ENCODE measurements around the gene CEP70.
"Not testable (repeated sequence)": the region's sequence is repeated elsewhere in the genome, so short reads cannot be mapped to it uniquely, and the experiment has no call there.

CEP70 gene

GRCh38 chr3:138588445-138588844 lies 5.6 kb downstream of the CEP70 start:
- H3K9ac ChIP-seq (ENCODE audit: low read length), result no peak overlapping the region
- peaks cover under 1% of the 10 kb centered on the region for H3K4me1 ChIP-seq (ENCODE audit: control insufficient read depth, insufficient read depth, low read length)
- DNase-seq (ENCODE audit: low read depth), result no peak
- no peaks in the 10 kb centered on the region for H3K27me3 ChIP-seq (replicated peaks; ENCODE audit: control insufficient read depth, insufficient read depth, low read length)
- H3K36me3 ChIP-seq (ENCODE audit: control insufficient read depth, insufficient read depth, low read length, severe bottlenecking), result no peaks in the 10 kb centered on the region
- no peak overlapping the region for H3K4me3 ChIP-seq (ENCODE audit: low read length)
- H3K9me3 ChIP-seq (ENCODE audit: control insufficient read depth, low read length), result no peaks in the 10 kb centered on the region

GRCh38 chr3:138587374-138587773 lies 6.7 kb downstream of the CEP70 start:
- Histone ChIP-seq H3K27me3 (replicated peaks; ENCODE audit: control insufficient read depth, insufficient read depth, low read length) (no peaks in the 10 kb centered on the region), H3K36me3 (ENCODE audit: control insufficient read depth, insufficient read depth, low read length, severe bottlenecking) (no peaks in the 10 kb centered on the region), H3K9ac (ENCODE audit: low read length) (no peak overlapping the region), H3K4me3 (ENCODE audit: low read length) (no peak overlapping the region), H3K9me3 (ENCODE audit: control insufficient read depth, low read length) (no peaks in the 10 kb centered on the region), H3K4me1 (ENCODE audit: control insufficient read depth, insufficient read depth, low read length) (no peaks in the 10 kb centered on the region)
- DNase-seq (ENCODE audit: low read depth), result no peak

- no peak overlapping the region for H3K4me3 ChIP-seq (ENCODE audit: low read length)
- no peaks in the 10 kb centered on the region for H3K27me3 ChIP-seq (replicated peaks; ENCODE audit: control insufficient read depth, insufficient read depth, low read length)
- peaks cover 2% of the 10 kb centered on the region for H3K9me3 ChIP-seq (ENCODE audit: control insufficient read depth, low read length)
- no peak overlapping the region for H3K9ac ChIP-seq (ENCODE audit: low read length)
- DNase-seq (ENCODE audit: low read depth), result no peak
- H3K36me3 ChIP-seq (ENCODE audit: control insufficient read depth, insufficient read depth, low read length, severe bottlenecking), result no peaks in the 10 kb centered on the region
- no peaks in the 10 kb centered on the region for H3K4me1 ChIP-seq (ENCODE audit: control insufficient read depth, insufficient read depth, low read length)
Measured at GRCh38 chr3:138578961-138579574, 15.0 kb downstream of the CEP70 start.

- Histone ChIP-seq H3K9me3 (ENCODE audit: control insufficient read depth, low read length) (peaks cover 11% of the 10 kb centered on the region), H3K4me1 (ENCODE audit: control insufficient read depth, insufficient read depth, low read length) (no peaks in the 10 kb centered on the region), H3K27me3 (replicated peaks; ENCODE audit: control insufficient read depth, insufficient read depth, low read length) (no peaks in the 10 kb centered on the region), H3K36me3 (ENCODE audit: control insufficient read depth, insufficient read depth, low read length, severe bottlenecking) (no peaks in the 10 kb centered on the region), H3K9ac (ENCODE audit: low read length) (no peak overlapping the region), H3K4me3 (ENCODE audit: low read length) (no peak overlapping the region)
- DNase-seq (ENCODE audit: low read depth), result no peak
Measured at GRCh38 chr3:138578141-138578540, 15.9 kb downstream of the CEP70 start.

GRCh38 chr3:138573138-138573537 lies 20.9 kb downstream of the CEP70 start:
- Histone ChIP-seq H3K9ac (ENCODE audit: low read length) (no peak overlapping the region), H3K4me1 (ENCODE audit: control insufficient read depth, insufficient read depth, low read length) (no peaks in the 10 kb centered on the region), H3K4me3 (ENCODE audit: low read length) (no peak overlapping the region), H3K9me3 (ENCODE audit: control insufficient read depth, low read length) (peaks cover 15% of the 10 kb centered on the region), H3K27me3 (replicated peaks; ENCODE audit: control insufficient read depth, insufficient read depth, low read length) (no peaks in the 10 kb centered on the region), H3K36me3 (ENCODE audit: control insufficient read depth, insufficient read depth, low read length, severe bottlenecking) (no peaks in the 10 kb centered on the region)
- DNase-seq (ENCODE audit: low read depth), result no peak

- not testable (repeated sequence) for H3K4me3 ChIP-seq (ENCODE audit: low read length); H3K4me1 ChIP-seq (ENCODE audit: control insufficient read depth, insufficient read depth, low read length); H3K9ac ChIP-seq (ENCODE audit: low read length); DNase-seq (ENCODE audit: low read depth); H3K36me3 ChIP-seq (ENCODE audit: control insufficient read depth, insufficient read depth, low read length, severe bottlenecking); H3K27me3 ChIP-seq (replicated peaks; ENCODE audit: control insufficient read depth, insufficient read depth, low read length)
- peaks cover 15% of the 10 kb centered on the region for H3K9me3 ChIP-seq (ENCODE audit: control insufficient read depth, low read length)
Measured at GRCh38 chr3:138569624-138570023, 24.4 kb downstream of the CEP70 start.

- Histone ChIP-seq H3K4me1 (ENCODE audit: control insufficient read depth, insufficient read depth, low read length) (no peaks in the 10 kb centered on the region), H3K27me3 (replicated peaks; ENCODE audit: control insufficient read depth, insufficient read depth, low read length) (no peaks in the 10 kb centered on the region), H3K4me3 (ENCODE audit: low read length) (no peak overlapping the region), H3K36me3 (ENCODE audit: control insufficient read depth, insufficient read depth, low read length, severe bottlenecking) (no peaks in the 10 kb centered on the region), H3K9ac (ENCODE audit: low read length) (no peak overlapping the region), H3K9me3 (ENCODE audit: control insufficient read depth, low read length) (peaks cover 14% of the 10 kb centered on the region)
- DNase-seq (ENCODE audit: low read depth), result no peak
Measured at GRCh38 chr3:138569090-138569489, 25.0 kb downstream of the CEP70 start.

- Histone ChIP-seq H3K27me3 (replicated peaks; ENCODE audit: control insufficient read depth, insufficient read depth, low read length) (no peaks in the 10 kb centered on the region), H3K9ac (ENCODE audit: low read length) (no peak overlapping the region), H3K36me3 (ENCODE audit: control insufficient read depth, insufficient read depth, low read length, severe bottlenecking) (no peaks in the 10 kb centered on the region), H3K4me3 (ENCODE audit: low read length) (no peak overlapping the region), H3K4me1 (ENCODE audit: control insufficient read depth, insufficient read depth, low read length) (no peaks in the 10 kb centered on the region), H3K9me3 (ENCODE audit: control insufficient read depth, low read length) (no peaks in the 10 kb centered on the region)
- no peak for DNase-seq (ENCODE audit: low read depth)
Measured at GRCh38 chr3:138567403-138567802, 26.7 kb downstream of the CEP70 start.

- not testable (repeated sequence) for H3K4me1 ChIP-seq (ENCODE audit: control insufficient read depth, insufficient read depth, low read length); H3K36me3 ChIP-seq (ENCODE audit: control insufficient read depth, insufficient read depth, low read length, severe bottlenecking); DNase-seq (ENCODE audit: low read depth); H3K9me3 ChIP-seq (ENCODE audit: control insufficient read depth, low read length); H3K9ac ChIP-seq (ENCODE audit: low read length); H3K4me3 ChIP-seq (ENCODE audit: low read length); H3K27me3 ChIP-seq (replicated peaks; ENCODE audit: control insufficient read depth, insufficient read depth, low read length)
Measured at GRCh38 chr3:138566293-138566692, 27.8 kb downstream of the CEP70 start.

- not testable (repeated sequence) for H3K9ac ChIP-seq (ENCODE audit: low read length); H3K27me3 ChIP-seq (replicated peaks; ENCODE audit: control insufficient read depth, insufficient read depth, low read length); H3K4me3 ChIP-seq (ENCODE audit: low read length); H3K36me3 ChIP-seq (ENCODE audit: control insufficient read depth, insufficient read depth, low read length, severe bottlenecking); DNase-seq (ENCODE audit: low read depth); H3K4me1 ChIP-seq (ENCODE audit: control insufficient read depth, insufficient read depth, low read length)
- peaks cover 19% of the 10 kb centered on the region for H3K9me3 ChIP-seq (ENCODE audit: control insufficient read depth, low read length)
Measured at GRCh38 chr3:138562902-138563301, 31.2 kb downstream of the CEP70 start.

GRCh38 chr3:138560501-138560900 lies 33.6 kb downstream of the CEP70 start:
- H3K9ac ChIP-seq (ENCODE audit: low read length), result no peak overlapping the region
- peaks cover 19% of the 10 kb centered on the region for H3K9me3 ChIP-seq (ENCODE audit: control insufficient read depth, low read length)
- no peaks in the 10 kb centered on the region for H3K27me3 ChIP-seq (replicated peaks; ENCODE audit: control insufficient read depth, insufficient read depth, low read length)
- H3K36me3 ChIP-seq (ENCODE audit: control insufficient read depth, insufficient read depth, low read length, severe bottlenecking), result no peaks in the 10 kb centered on the region
- DNase-seq (ENCODE audit: low read depth), result no peak
- H3K4me3 ChIP-seq (ENCODE audit: low read length), result no peak overlapping the region
- no peaks in the 10 kb centered on the region for H3K4me1 ChIP-seq (ENCODE audit: control insufficient read depth, insufficient read depth, low read length)

GRCh38 chr3:138559134-138559533 lies 34.9 kb downstream of the CEP70 start:
- no peak overlapping the region for H3K4me3 ChIP-seq (ENCODE audit: low read length)
- no peaks in the 10 kb centered on the region for H3K4me1 ChIP-seq (ENCODE audit: control insufficient read depth, insufficient read depth, low read length)
- H3K9me3 ChIP-seq (ENCODE audit: control insufficient read depth, low read length), result peaks cover 19% of the 10 kb centered on the region
- no peaks in the 10 kb centered on the region for H3K27me3 ChIP-seq (replicated peaks; ENCODE audit: control insufficient read depth, insufficient read depth, low read length)
- no peaks in the 10 kb centered on the region for H3K36me3 ChIP-seq (ENCODE audit: control insufficient read depth, insufficient read depth, low read length, severe bottlenecking)
- DNase-seq (ENCODE audit: low read depth), result no peak
- no peak overlapping the region for H3K9ac ChIP-seq (ENCODE audit: low read length)
